ENCODE measurements around the gene FKBP11. TPM values are rescaled to one million over a fixed set of nuclear protein-coding genes. Genes with fewer than 3 reads are reported as not detected.

Gene FKBP11
- total and polyA plus RNA-seq, 3 donors from 2014 or later, result 13.4 to 22.4 (median 16.4) TPM

DNA sequence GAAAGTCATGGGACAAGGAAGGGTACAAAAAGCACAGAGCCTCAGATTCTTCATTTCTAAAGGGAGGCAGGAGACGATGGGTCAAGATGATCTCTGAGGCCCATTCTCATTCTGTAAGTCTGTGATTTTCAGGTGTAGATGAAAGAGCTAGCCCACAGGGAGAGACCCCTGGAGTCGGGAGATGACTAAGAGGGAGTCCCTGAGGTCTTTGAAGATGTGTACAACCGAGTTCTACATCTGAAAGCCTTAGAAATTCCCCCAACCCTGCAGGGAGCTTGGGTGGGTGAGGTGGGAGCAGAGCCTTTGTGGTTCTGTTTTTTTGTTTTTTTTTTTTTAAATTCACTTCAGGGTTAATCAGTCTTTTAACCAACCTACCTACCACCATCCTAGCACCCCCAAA is 43.2 kb upstream of the FKBP11 start:
- Histone ChIP-seq H3K27ac (no peak overlapping the region), H3K36me3 (ENCODE audit: low read depth, missing control alignments) (no peaks in the 10 kb centered on the region), H3K4me1 (peaks cover 12% of the 10 kb centered on the region), H3K4me3 (no peak overlapping the region), H3K9me3 (no peaks in the 10 kb centered on the region), H3K27me3 (no peaks in the 10 kb centered on the region)
- TF ChIP-seq, protein P1, sequence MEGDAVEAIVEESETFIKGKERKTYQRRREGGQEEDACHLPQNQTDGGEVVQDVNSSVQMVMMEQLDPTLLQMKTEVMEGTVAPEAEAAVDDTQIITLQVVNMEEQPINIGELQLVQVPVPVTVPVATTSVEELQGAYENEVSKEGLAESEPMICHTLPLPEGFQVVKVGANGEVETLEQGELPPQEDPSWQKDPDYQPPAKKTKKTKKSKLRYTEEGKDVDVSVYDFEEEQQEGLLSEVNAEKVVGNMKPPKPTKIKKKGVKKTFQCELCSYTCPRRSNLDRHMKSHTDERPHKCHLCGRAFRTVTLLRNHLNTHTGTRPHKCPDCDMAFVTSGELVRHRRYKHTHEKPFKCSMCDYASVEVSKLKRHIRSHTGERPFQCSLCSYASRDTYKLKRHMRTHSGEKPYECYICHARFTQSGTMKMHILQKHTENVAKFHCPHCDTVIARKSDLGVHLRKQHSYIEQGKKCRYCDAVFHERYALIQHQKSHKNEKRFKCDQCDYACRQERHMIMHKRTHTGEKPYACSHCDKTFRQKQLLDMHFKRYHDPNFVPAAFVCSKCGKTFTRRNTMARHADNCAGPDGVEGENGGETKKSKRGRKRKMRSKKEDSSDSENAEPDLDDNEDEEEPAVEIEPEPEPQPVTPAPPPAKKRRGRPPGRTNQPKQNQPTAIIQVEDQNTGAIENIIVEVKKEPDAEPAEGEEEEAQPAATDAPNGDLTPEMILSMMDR (IDR thresholded peaks at IDR 0.05), result no peak
- TF ChIP-seq POLR2A (IDR thresholded peaks at IDR 0.05), result no peak
- intact Hi-C loops (cut with DNase I; ENCODE audit: low total_unique reads), result no loop called here
- no peak for DNase-seq
- 87% methylated on average over 3 of the region's 3 CpGs for WGBS, 2 donors

DNA sequence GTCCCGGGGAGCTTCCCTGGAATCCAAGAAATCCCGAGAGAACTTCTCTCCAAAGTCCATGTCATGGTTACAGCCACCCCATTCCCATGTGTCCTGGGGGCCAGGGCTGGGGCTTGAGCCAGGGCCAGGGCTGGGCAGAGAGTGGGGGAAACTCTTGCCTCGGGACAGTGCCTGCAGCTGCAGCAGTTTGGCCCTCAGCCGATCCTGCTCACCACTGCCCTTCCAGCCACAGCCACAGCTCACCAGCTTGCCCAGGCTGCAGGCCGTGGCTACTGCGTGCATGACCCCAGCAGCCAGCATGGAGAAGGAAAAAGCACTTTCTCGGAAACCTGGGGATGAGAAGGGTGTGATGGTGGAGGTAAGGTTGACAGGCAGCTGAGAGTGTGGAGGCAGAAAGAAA is 42.7 kb upstream of the FKBP11 start:
- H3K27ac ChIP-seq, result no peak overlapping the region
- no peaks in the 10 kb centered on the region for H3K9me3 ChIP-seq
- no peak for DNase-seq
- H3K4me1 ChIP-seq, result peaks cover 12% of the 10 kb centered on the region
- no peaks in the 10 kb centered on the region for H3K27me3 ChIP-seq
- intact Hi-C loops (cut with DNase I; ENCODE audit: low total_unique reads), result no loop called here
- H3K4me3 ChIP-seq, result no peak overlapping the region
- H3K36me3 ChIP-seq (ENCODE audit: low read depth, missing control alignments), result no peaks in the 10 kb centered on the region
- TF ChIP-seq POLR2A (IDR thresholded peaks at IDR 0.05), result no peak
- WGBS, 2 donors, result 79% methylated on average over 7 of the region's 7 CpGs

DNA sequence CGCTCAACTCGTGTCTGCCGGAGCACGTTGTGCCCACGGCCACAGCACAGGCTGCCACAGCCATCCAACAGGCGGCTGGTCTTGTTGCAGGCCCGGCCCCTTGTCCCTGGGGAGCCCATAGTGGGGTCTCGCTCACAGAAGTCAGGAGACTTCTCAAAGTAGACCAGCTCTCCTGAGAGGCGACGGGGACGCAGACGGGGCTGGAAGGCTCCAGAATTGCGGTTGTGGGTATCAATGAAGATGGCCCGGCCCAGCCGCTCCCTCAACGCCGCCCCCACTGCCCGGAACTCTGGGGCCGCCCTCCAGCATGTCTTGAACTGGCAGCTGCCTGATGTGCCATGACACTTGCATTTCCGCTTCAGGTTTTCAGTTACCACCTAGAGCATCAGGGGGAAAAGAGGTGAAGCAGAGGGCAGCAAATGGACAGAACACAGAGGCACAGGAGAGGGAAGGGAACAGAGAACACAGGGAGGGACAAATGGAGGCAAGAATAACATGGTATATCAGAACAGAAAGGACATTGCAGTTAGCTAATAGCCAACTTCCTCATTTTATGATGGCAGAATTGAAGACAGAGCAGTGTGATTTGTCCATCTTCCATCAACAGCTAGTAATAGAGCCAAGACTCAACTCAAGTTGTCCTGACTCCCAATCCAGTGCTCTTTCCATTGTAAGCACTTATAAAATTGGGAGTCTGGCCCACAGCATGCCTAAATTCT is 41.0 kb upstream of the FKBP11 start:
- Histone ChIP-seq H3K36me3 (ENCODE audit: low read depth, missing control alignments) (no peaks in the 10 kb centered on the region), H3K9me3 (no peaks in the 10 kb centered on the region), H3K4me3 (no peak overlapping the region), H3K27ac (no peak overlapping the region), H3K4me1 (peaks cover 6% of the 10 kb centered on the region), H3K27me3 (no peaks in the 10 kb centered on the region)
- TF ChIP-seq POLR2A (IDR thresholded peaks at IDR 0.05), result no peak
- TF ChIP-seq, protein P1 (IDR thresholded peaks at IDR 0.05), result no peak
- DNase-seq, result no peak
- 56 to 100% methylated on average over 1 to 20 of the region's 20 CpGs for WGBS, 2 donors
- intact Hi-C loops (cut with DNase I; ENCODE audit: low total_unique reads), result no loop called here

DNA sequence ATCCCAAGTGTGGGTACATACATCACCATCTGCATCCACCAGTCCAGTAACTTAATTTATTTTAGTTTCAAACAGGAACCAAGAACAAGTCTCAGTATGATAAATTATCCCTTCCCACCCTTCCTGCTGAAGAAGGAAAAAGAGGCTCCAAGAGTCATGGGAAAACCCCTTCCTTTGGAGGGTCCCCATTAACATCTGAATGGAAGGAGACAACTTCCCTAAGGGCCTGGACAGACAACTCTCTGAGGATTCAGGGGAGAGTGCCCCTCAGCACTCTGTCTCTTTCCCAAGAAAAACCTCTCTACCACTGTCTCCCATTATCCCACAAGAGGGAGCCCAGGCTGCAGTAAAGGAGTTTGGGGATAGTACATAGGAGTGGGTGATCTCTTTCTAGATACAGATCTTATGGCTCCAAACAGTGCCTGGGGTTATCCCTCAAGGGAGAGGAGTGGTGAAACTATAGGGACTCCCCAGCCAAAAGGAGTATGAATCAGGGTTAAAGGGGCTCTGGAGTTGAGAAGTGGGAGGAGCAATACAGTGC is 40.1 kb upstream of the FKBP11 start:
- TF ChIP-seq, protein P1 (IDR thresholded peaks at IDR 0.05), result no peak
- TF ChIP-seq POLR2A (IDR thresholded peaks at IDR 0.05), result no peak
- Histone ChIP-seq H3K9me3 (no peaks in the 10 kb centered on the region), H3K4me1 (no peaks in the 10 kb centered on the region), H3K27me3 (no peaks in the 10 kb centered on the region), H3K27ac (no peak overlapping the region), H3K36me3 (ENCODE audit: low read depth, missing control alignments) (no peaks in the 10 kb centered on the region), H3K4me3 (no peak overlapping the region)
- intact Hi-C loops (cut with DNase I; ENCODE audit: low total_unique reads), result no loop called here
- DNase-seq, result no peak

DNA sequence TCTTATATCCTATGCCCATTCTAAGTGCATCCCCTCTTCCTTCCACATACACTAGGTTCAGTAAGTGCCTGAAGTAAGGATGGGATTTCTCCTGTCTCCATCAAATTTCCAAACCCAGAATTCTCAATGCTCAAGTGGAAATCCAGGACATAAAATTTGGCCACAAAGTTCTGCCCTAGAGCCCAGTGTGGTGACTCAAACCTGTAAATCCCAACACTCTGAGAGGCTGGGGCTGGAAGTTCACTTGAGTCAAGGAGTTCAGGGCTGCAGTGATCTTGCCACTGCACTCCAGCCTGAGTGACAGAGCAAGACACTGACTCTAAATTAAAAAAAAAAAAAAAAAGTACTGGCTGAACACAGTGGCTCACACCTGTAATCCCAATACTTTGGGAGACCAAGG is 36.5 kb upstream of the FKBP11 start:
- H3K27me3 ChIP-seq, result no peaks in the 10 kb centered on the region
- no peak overlapping the region for H3K4me3 ChIP-seq
- H3K4me1 ChIP-seq, result peaks cover 4% of the 10 kb centered on the region
- H3K36me3 ChIP-seq (ENCODE audit: low read depth, missing control alignments), result no peaks in the 10 kb centered on the region
- no peak for TF ChIP-seq POLR2A (IDR thresholded peaks at IDR 0.05)
- TF ChIP-seq, protein P1 (IDR thresholded peaks at IDR 0.05), result no peak
- DNase-seq, result no peak
- H3K27ac ChIP-seq, result no peak overlapping the region
- intact Hi-C loops (cut with DNase I; ENCODE audit: low total_unique reads), result no loop called here
- no peaks in the 10 kb centered on the region for H3K9me3 ChIP-seq

Data from testis (tissue), 3 donors.